HL-60/S4 (cell line): ENCODE results near the gene NAT8L.

Experiments
- in situ Hi-C: fragments of 300-500 bp; cut with MboI; formaldehyde crosslinking; loops from 2 replicates; pipeline ENCODE4 v1.14.3; 2022; ENCODE audit warnings: low sequenced_read_pairs

NAT8L gene

DNA sequence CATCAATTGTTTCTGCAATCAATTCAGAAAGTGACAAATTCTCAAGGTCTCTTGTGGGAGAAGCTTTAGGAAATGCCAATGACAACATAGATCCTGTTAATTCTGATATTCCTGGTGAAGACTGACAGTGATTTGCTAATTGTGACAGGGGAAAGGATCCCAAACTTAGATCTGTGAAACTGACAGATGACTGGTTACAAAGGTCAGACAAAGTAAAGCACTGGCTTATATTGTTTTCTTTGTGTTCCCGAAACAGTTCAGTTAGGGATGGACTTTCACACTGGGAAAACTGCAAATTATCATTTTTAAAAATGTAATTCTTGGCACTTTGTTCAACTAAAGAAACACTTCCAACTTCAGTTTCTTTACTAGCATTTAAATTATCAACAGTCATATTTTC lies 30.1 kb downstream of the NAT8L start:
- in situ Hi-C loops = no loop called here

DNA sequence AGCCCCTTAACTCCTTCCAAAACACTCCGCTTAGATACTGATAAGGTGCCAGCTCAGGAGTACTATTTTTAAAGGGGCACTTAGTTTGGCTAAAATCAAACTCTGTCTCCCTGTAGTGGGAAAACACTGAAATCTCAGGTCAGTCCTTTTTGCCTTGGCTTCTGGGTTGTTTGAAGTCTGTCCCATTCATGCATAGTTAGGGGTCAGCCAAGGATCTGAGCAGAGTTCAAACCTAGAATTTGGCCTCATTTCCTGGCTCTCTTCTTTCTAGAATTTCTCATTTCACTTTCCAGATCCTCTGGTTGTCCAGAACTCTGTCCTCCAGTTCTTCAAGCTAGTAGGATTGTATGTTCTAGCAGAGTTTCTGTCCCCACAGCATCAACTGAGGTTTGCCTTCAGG lies 31.5 kb downstream of the NAT8L start:
- in situ Hi-C loops = no loop called here

DNA sequence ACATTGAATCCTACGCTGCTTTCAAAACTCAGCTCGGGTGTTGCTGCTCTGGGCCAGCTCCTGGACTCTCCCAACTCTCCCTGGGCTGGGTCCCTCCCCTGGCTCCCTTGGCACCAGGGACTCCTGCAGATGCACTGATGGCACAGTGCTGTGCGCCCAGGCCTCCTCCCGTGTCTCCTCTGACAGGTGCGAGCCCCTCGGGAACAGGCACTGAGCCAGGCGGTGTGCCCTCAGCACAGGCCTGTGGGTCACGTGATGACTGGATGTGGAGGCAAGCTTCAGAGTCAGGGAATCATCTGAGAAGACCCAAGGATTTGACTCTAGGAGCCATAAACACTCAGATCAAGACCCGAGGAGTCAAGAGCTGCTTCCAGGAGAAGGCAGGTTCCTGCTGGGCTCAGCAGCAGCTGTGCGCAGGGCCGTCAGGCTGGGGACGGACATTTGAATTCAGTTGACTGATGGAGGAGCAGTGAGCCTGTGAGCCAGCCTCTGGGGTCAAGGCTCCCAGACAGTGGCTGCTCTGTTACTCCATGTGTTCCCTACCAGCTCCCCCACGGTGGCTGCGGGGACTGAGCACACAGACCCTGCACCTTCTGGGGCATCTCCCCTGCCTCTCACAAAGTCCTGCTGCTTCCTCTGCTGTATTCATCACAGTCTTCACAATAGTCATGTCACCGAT lies 33.0 kb downstream of the NAT8L start:
- in situ Hi-C loops = no loop called here

DNA sequence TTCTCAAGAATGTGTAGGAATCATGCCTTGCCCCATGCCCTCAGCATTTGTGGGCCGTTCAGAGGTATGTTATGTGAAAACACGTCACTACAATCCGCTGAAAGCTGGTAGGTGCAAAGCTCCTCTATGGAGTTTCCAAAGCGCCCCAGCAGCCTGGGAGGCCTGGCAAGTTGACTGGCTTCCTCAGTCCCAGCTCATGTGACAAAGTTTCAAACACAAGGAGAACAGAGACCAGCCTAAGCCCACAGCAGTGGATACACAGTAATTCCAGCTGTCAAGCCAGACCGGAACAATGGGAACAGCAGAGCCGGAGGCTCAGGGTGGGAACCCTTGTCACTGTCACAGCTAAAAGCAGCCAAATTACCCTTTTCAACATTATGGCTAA lies 33.5 kb downstream of the NAT8L start:
- in situ Hi-C loops = no loop called here

DNA sequence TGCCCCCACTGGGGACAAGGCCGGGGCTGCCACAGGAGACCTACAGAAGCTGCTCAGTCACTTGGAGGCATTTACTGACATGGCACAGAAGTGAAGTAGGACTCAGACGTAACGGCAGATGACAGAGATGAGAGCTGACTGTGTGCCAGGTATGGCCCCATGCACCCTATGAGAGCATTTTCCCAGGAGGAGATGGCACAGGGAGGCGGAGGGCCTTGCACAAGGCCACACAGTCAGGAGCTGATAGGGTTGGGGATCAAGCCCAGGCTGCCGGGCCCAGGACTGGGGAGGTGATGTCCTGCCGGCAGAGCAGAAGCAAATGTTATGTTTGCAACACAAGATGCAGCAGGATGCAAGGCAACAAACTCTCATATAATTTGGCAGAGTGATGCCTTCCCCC lies 34.1 kb downstream of the NAT8L start:
- in situ Hi-C loops = no loop called here

DNA sequence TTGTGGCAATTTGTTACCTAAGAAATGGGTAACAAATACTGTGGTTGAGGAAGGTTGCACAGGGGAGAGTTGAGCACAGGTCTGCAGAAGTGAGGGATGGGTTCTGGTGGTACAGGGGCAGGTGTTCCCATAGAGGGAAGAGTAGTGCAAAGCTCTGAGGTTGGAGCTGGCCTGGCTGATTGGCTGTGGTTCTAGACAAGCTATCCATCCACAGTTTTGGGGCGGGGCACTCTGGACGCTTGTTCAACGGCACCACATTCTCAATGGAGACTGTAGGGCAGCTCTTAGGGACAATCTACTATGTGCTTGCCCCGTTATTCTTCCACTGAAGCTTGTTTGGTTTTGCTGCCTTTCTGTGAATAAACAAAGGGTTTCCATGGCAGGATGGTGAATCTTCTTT lies 35.4 kb downstream of the NAT8L start:
- in situ Hi-C loops = no loop called here

DNA sequence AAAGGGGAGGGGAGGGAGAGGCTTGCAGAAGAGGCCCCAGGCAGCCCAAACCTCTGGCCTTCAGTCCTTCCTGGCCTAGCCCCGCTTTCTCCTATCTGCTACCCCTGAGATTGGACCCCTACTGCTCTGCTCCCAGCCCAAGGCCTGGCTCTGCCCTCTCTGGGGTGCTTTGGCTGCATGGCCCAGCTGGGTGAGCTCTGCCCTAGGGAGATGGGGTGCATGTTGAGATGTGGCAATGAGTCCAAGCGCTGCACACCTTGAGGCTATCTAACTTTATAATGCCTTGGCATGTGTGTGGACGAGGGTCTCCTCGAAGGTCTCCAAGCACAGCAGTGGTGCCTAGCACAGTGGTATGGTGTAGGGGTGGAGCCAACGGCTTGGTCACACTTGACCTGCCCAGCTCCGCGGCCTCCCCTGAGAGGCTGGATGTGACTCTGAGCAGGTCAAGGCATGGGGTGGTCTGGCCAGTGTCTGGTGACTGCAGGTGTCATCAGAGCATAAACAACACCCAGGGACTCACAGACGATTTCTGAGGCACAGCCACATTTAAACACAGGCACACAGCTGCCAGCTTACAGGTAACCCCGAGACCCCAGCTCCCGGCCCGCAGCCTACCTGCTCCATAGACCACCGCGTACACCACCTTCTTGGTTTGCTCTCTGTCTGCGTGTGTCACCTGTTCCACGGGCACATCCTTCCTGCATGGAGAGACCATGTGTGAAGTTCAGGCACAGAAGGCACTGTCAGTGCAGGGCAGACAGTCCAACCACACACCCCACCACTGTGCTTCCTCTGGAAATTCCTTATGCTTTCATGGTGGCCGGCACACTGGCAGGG lies 36.3 kb downstream of the NAT8L start:
- in situ Hi-C loops = no loop called here

DNA sequence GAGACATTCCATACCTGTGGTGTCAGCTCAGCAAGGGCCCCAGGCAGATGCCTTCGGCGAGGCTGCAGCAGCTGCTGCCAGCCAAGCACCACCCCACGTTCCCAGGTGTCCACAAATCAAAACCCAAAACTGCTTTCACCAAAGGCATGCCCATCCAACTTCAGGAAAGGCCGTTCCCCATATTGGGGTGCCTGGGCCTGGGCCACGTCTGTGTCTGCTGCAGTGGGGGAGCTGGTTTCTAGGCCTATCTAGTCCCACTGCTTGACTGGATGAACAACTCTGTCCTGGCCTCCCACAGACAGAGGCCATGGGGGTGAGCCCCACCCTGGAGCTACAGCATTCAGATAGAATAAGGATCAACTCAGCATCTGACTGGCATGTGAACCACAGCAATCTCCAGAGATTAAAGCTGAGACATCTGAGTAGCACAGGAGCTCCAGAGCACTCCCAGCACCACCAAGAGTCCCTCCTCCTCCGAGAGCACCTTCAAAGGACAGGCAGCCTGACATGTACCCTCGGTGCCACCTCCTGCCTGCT lies 37.0 kb downstream of the NAT8L start:
- in situ Hi-C loops = no loop called here

DNA sequence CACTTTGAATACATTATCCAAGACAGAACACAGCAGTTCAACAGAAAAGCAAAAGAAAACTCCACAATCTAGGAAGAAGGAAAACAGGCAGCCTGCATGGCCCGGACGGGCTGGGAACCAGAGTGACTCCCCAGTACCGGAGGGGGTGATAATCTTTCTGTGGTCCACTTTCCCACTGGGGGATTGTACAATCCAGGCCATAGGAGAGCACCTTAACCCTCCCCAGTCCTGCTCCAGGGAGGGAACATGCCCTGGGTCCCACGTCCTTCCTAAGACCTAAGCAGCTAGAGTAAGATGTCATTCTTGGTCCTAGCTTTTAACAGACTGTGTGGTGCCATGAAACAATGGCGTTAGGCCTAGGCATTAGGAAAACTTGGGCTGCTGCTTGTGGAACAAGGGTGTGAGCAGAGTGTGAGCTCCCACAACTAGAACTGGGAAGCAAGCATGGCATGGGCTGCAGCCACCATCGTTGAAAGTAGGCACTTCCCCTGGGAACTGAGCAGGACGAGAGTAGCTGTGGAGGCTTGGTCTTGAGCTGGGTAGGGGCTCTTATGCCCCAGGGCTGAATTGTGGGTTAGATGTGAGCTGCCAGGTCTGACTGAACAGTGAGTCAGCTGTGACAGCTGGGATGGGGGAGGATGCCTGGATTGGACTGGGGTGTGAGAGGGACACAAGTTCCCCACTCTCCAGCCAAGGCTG lies 42.4 kb downstream of the NAT8L start:
- in situ Hi-C loops = no loop called here

DNA sequence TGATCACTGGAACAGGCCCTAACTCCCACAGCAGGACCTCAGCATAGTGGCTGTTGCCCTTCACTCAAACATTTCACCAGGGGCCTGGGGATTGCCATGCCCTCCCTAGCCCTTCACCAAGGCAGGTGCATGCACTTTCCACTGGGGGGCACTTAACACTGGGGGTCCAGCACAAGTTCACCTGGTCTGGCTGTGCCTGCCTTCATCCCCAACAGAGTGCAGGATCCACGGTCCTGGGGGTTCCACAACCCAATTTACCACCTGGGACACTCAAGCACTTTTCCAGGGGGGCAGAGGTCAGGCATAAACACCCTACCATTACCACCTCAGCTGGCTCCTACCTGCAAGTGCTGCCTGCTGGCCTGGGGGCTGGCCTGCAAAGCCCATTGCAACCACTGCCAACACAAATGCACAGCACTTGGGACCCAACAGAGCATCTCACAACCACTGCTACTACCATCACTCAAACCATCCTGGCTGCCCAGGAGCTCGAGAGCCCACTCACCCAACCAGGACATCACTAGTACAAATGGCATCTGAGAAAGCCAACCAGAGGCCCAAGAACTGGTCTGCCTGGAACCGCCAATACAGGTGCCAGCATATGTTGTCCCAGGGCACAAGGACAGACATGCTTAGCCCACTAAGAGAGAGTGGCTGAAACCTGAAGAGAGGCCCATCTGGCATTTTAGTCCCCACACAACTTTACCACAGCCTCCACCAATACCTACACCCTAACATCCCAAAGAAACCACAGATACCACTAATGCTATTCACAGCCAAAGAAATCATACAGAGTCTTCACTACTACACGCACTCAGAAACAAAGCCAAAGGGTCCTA lies 43.1 kb downstream of the NAT8L start:
- in situ Hi-C loops = no loop called here

DNA sequence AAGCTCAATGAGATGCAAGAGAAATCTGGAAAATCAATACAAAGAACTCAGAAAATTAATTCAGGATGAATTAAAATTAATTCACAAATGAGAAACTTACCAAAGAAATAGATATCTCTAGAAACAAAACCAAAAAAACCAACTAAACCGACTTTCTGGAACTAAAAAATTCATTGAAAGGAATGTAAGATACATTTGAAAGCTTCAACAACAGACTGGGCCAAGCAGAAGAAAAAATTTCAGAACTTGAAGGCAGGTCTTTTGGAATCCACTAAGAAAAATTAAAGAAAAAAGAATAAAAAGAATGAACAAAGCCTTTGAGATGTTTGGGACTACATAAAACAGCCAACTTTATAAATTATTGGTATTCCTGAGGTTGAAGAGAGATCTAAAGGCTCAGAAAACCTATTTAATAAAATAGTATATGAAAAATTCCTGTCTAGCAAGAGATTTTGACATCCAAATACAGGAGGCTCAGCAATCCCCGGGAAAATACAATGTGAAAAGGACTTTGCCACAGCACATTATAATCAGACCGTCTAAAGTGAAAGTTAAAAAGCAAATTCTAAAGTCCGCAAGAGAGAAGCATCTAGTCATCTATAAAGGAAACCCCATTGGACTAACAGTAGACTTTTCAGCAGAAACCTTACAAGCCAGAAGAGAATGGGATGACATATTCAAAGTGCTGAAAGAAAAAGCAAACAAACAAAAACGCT lies 44.2 kb downstream of the NAT8L start:
- in situ Hi-C loops = no loop called here

DNA sequence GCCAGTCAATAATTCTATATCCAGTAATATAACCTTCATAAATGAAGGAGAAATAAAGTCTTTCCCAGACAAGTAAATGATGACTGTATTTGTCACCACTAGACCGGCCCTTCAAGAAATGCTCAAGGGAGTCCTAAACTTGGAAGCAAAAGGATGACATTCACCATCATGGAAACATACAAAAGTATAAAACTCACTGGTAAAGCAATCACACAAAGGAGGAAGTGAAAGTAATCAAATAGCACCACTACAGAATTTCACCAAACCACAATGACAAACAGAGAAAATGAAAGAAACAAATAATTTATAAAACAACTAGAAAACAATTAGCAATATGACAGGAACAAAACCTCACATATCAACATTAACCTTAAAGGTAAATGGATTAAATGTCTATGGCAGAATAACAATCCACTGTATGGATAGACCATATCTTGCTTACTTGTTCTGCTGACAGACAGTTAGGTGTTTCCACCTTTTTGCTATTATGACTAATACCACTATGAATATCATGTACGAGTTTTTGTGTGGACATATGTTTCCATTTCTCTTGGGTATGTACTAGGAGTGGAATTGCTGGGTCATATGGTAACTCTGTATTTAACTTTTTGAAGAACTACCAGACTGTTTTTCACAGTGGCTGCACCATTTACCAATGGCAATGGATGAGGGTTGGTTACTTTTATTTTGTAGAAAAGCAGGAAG lies 44.9 kb downstream of the NAT8L start:
- in situ Hi-C loops = no loop called here

DNA sequence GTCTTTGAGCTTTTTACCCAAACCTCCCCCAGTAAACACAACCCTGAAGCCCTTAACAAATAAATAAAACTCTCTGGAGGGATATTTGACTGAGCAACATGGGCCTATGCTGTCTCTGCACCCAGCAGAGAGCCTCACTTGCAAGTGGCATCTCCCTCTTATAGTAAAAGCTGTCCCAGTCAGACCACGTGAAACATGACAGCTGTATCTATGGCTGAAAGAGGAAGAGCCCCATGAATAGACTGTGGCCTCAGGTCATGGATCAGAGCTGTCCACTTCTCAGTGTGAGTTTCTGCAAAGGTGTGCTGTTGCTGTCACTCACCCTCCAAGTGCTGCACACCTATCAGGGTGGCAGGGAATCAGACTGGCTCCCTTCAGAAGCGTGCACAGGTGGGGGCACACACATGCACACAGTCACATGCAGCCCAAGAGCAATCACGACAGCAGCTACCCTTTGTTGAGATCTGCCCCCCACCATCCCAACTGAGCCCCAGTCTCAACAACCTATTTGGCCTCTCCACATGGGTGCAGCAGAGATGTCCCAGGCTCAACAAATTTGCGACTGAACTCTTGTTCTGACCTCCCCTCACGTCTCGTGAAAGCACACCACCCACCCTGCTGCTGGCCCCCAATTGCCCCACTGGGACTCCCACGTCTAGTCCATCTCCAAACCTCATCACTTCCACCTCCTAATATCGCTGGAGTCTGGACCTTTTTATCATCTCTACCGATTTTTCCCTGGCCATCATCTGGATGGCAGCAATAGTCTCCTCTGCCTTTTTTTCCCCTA lies 45.6 kb downstream of the NAT8L start:
- in situ Hi-C loops = no loop called here

DNA sequence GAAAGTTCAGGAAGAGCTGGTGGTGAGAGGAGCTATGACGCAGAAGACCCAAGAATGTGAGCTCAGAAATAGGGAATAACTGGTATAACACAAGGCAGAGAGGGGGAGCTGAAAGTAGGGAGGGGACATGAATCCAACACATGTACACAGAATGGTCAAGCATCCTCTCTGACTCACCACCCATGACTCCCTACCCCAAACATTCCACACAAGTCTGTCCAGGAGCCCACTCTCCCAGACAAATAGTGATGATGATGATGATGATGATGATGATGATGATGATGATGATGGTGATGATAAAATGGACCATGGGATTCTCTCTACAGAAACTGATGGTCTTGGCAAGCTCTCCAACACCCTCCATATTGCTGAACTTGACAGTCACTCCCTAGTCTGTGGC lies 46.4 kb downstream of the NAT8L start:
- in situ Hi-C loops = no loop called here

DNA sequence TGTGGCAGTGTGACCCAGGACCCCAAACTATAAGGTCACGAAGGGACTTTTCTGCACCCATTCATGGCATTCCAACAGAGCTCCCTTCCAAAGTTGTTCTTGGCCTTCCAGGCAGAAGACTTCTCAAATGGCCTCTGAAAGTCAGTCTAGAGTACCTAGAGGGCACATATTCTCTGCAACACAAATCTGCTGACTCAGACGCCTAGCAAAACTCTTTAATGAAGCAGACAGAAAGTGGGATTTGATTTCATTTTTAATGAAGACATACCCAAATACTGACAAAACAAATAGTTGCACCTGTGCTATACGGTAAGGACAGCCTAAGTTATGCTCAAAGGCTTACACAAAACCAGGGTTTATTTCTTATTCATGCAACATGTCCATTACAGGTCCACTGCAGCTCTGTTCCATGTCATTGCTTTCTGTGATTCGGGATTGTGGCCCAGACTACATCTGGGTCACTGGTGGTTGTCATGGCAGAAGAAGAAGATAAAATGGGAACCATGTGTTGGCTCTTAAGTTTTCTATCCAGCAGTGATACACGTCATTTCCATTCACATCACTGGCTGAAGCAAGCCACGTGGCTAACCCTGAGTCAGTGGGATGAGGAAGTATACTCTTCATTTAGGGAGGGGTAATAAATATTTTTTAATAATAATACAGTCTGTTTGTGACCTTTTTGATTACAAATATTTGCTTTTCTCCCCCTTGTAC lies 57.7 kb downstream of the NAT8L start:
- in situ Hi-C loops = no loop called here
